ENCODE measurements around the gene DGKI. TPM values are rescaled to one million over a fixed set of nuclear protein-coding genes. Genes with fewer than 3 reads are reported as not detected.

DGKI gene
- total RNA-seq, 1 experiment from 2014 or later: 0.39 TPM

DNA sequence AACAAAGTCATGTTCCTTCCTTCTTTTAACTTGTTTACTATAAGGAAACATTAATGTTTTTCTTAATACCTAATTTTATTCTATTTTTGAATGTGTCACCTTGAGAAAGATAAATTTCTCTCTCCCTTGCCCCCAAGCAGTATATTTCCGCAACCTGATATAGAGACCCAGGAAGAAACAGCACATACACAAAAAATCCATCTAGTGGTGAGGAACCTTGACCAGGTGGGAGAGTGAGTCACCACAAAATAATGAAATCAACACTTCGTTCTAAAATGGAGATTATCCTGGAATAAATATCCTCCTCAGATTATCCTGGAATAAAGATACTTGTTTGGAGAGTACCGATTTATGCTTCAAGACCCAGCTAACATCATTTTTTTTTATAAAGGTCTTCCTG, 270.3 kb downstream of the DGKI start:
- CTCF ChIA-PET: no interaction called here
- H3K4me3 ChIP-seq (ENCODE audit: low read depth, low read length, poor library complexity, severe bottlenecking): no peak overlapping the region
- intact Hi-C loops (cut with micrococcal nuclease; ENCODE audit: unreplicated experiment): no loop called here
- H3K36me3 ChIP-seq (ENCODE audit: insufficient read depth, low read length, poor library complexity, severe bottlenecking): no peaks in the 10 kb centered on the region
- H3K27me3 ChIP-seq (replicated peaks; ENCODE audit: insufficient read depth, low read depth, low read length, poor library complexity): no peaks in the 10 kb centered on the region
- no TSS peak for BruUV-seq (replicated peaks)
- POLR2A ChIA-PET (ENCODE audit: low non-redundant PET): no interaction called here
- no peak for DNase-seq (ENCODE audit: low spot score)
- H3K9me3 ChIP-seq (ENCODE audit: low read depth, low read length, poor library complexity, severe bottlenecking): no peaks in the 10 kb centered on the region
- H3K27ac ChIP-seq (ENCODE audit: low read depth, low read length, poor library complexity, severe bottlenecking): no peak overlapping the region
- H3K4me1 ChIP-seq (ENCODE audit: insufficient read depth, low read length, poor library complexity, severe bottlenecking): no peaks in the 10 kb centered on the region
- TF ChIP-seq, protein P1, sequence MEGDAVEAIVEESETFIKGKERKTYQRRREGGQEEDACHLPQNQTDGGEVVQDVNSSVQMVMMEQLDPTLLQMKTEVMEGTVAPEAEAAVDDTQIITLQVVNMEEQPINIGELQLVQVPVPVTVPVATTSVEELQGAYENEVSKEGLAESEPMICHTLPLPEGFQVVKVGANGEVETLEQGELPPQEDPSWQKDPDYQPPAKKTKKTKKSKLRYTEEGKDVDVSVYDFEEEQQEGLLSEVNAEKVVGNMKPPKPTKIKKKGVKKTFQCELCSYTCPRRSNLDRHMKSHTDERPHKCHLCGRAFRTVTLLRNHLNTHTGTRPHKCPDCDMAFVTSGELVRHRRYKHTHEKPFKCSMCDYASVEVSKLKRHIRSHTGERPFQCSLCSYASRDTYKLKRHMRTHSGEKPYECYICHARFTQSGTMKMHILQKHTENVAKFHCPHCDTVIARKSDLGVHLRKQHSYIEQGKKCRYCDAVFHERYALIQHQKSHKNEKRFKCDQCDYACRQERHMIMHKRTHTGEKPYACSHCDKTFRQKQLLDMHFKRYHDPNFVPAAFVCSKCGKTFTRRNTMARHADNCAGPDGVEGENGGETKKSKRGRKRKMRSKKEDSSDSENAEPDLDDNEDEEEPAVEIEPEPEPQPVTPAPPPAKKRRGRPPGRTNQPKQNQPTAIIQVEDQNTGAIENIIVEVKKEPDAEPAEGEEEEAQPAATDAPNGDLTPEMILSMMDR (conservative IDR thresholded peaks at IDR 0.05; ENCODE audit: low read depth, low read length): no peak
- TF ChIP-seq EZH2 (IDR thresholded peaks at IDR 0.05; ENCODE audit: borderline replicate concordance, low read depth, low read length, poor library complexity, severe bottlenecking): no peak

DNA sequence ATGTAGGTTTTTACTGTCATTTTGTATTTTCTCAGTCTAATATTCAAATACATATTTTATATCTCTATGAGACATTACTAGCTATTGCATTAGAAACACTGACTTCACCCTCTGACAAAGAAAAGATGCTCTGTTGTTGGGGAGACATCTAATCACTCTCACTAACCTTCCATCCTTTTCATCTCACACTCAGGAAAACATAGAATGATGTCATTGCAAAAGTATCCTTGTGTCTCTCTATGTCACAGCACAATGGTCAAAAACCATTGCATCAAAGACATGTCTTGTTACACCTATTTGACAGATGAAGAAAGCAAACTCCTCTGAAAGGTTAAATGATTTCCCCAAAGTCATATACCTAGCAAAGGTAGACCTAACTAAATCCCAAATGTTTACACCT, 272.0 kb downstream of the DGKI start:
- H3K9me3 ChIP-seq (ENCODE audit: low read depth, low read length, poor library complexity, severe bottlenecking): no peaks in the 10 kb centered on the region
- no peaks in the 10 kb centered on the region for H3K36me3 ChIP-seq (ENCODE audit: insufficient read depth, low read length, poor library complexity, severe bottlenecking)
- CTCF ChIA-PET: no interaction called here
- no peak overlapping the region for H3K4me3 ChIP-seq (ENCODE audit: low read depth, low read length, poor library complexity, severe bottlenecking)
- H3K4me1 ChIP-seq (ENCODE audit: insufficient read depth, low read length, poor library complexity, severe bottlenecking): no peaks in the 10 kb centered on the region
- no peaks in the 10 kb centered on the region for H3K27me3 ChIP-seq (replicated peaks; ENCODE audit: insufficient read depth, low read depth, low read length, poor library complexity)
- no peak for DNase-seq (ENCODE audit: low spot score)
- POLR2A ChIA-PET (ENCODE audit: low non-redundant PET): no interaction called here
- BruUV-seq (replicated peaks): no TSS peak
- no peak overlapping the region for H3K27ac ChIP-seq (ENCODE audit: low read depth, low read length, poor library complexity, severe bottlenecking)
- no peak for TF ChIP-seq EZH2 (IDR thresholded peaks at IDR 0.05; ENCODE audit: borderline replicate concordance, low read depth, low read length, poor library complexity, severe bottlenecking)
- TF ChIP-seq, protein P1 (conservative IDR thresholded peaks at IDR 0.05; ENCODE audit: low read depth, low read length): no peak
- intact Hi-C loops (cut with micrococcal nuclease; ENCODE audit: unreplicated experiment): no loop called here

DNA sequence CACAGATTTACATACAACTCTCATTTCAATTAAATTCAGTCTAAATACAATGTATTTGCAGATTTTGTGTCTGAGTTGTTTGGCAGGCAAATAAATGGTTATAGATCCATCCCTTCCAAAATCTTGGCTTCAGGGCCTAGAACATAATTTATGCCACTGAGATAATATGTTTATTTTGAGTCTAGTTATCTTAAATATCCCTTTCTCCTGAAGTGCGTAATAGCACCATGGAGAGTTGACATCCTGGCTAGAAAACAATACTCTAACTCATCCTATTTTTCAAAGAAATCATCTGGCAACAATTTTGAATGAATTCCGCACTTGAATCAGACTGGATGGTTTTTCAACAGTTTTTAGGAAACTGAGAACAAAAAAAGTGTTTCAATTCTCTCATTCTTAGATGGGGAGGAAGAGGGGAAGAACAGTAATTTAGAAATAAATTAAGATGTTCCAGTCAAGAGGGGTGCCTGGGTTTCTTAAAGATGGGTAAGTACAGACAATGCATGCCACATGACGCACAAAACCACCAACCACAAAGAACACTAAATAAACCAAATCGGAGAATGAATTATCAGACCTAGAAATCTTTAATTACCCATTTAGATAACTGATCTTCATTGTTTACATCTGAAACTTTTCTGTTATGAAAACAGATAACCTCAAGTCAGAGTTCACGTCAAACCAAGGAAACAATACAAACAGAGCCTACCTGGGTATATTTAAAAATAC, 274.6 kb downstream of the DGKI start:
- H3K36me3 ChIP-seq (ENCODE audit: insufficient read depth, low read length, poor library complexity, severe bottlenecking): no peaks in the 10 kb centered on the region
- TF ChIP-seq, protein P1 (conservative IDR thresholded peaks at IDR 0.05; ENCODE audit: low read depth, low read length): no peak
- no peak for TF ChIP-seq EZH2 (IDR thresholded peaks at IDR 0.05; ENCODE audit: borderline replicate concordance, low read depth, low read length, poor library complexity, severe bottlenecking)
- H3K4me3 ChIP-seq (ENCODE audit: low read depth, low read length, poor library complexity, severe bottlenecking): no peak overlapping the region
- DNase-seq (ENCODE audit: low spot score): no peak
- no peak overlapping the region for H3K27ac ChIP-seq (ENCODE audit: low read depth, low read length, poor library complexity, severe bottlenecking)
- POLR2A ChIA-PET (ENCODE audit: low non-redundant PET): no interaction called here
- H3K27me3 ChIP-seq (replicated peaks; ENCODE audit: insufficient read depth, low read depth, low read length, poor library complexity): no peaks in the 10 kb centered on the region
- H3K4me1 ChIP-seq (ENCODE audit: insufficient read depth, low read length, poor library complexity, severe bottlenecking): no peaks in the 10 kb centered on the region
- H3K9me3 ChIP-seq (ENCODE audit: low read depth, low read length, poor library complexity, severe bottlenecking): no peaks in the 10 kb centered on the region
- intact Hi-C loops (cut with micrococcal nuclease; ENCODE audit: unreplicated experiment): no loop called here
- no TSS peak for BruUV-seq (replicated peaks)
- CTCF ChIA-PET: no interaction called here
